ENCODE measurements around the gene CACNA1S.

CACNA1S gene

GRCh38 chr1:201059871-201060555 lies 52.2 kb downstream of the CACNA1S start:
- no peak for DNase-seq

GRCh38 chr1:201059401-201059800 lies 52.8 kb downstream of the CACNA1S start:
- no peak for DNase-seq

- DNase-seq, result no peak
Measured at GRCh38 chr1:201054091-201054543, 58.1 kb downstream of the CACNA1S start.

GRCh38 chr1:201053155-201053860 lies 58.9 kb downstream of the CACNA1S start:
- no peak for DNase-seq

GRCh38 chr1:201051399-201051798 lies 60.8 kb downstream of the CACNA1S start:
- DNase-seq, result no peak

GRCh38 chr1:201050515-201051277 lies 61.5 kb downstream of the CACNA1S start:
- DNase-seq, result no peak

GRCh38 chr1:201049248-201049831 lies 62.9 kb downstream of the CACNA1S start:
- DNase-seq, result no peak

- no peak for DNase-seq
Measured at GRCh38 chr1:201048521-201048920, 63.7 kb downstream of the CACNA1S start.

- no peak for DNase-seq
Measured at GRCh38 chr1:201044119-201044518, 68.1 kb downstream of the CACNA1S start.

GRCh38 chr1:201042779-201043461 lies 69.3 kb downstream of the CACNA1S start:
- peak; percentile 17 for DNase-seq

- no peak for DNase-seq
Measured at GRCh38 chr1:201041011-201041410, 71.2 kb downstream of the CACNA1S start.

GRCh38 chr1:201039876-201040275 lies 72.3 kb downstream of the CACNA1S start:
- no peak for DNase-seq

GRCh38 chr1:201039418-201039817 lies 72.8 kb downstream of the CACNA1S start:
- no peak for DNase-seq

- DNase-seq, result no peak
Measured at GRCh38 chr1:201038186-201038876, 73.9 kb downstream of the CACNA1S start.

- no peak for DNase-seq
Measured at GRCh38 chr1:201036188-201036842, 75.9 kb downstream of the CACNA1S start.

- DNase-seq, result no peak
Measured at GRCh38 chr1:201034671-201035070, 77.6 kb downstream of the CACNA1S start.

- DNase-seq, result no peak
Measured at GRCh38 chr1:201032408-201032807, 79.8 kb downstream of the CACNA1S start.

- peak; percentile 86 for DNase-seq
Measured at GRCh38 chr1:201028461-201028889, 83.8 kb downstream of the CACNA1S start.

GRCh38 chr1:201026836-201027235 lies 85.4 kb downstream of the CACNA1S start:
- peak; percentile 81 for DNase-seq

- no peak for DNase-seq
Measured at GRCh38 chr1:201026234-201026633, 86.0 kb downstream of the CACNA1S start.

- DNase-seq, result peak; percentile 19
Measured at GRCh38 chr1:201025571-201026002, 86.6 kb downstream of the CACNA1S start.

All from GF-D8 (cell line).